PC-3 (cell line): Measurements from ENCODE around the gene DRD2. TPM values are rescaled to one million over a fixed set of nuclear protein-coding genes. Genes with fewer than 3 reads are reported as not detected.

Experiments used
- ATAC-seq: fragments of 200-7000 bp; cut with Tn5 transposase; 2 replicates; pipeline ENCODE4 v1.9.1; 2020; ENCODE audit warnings: mild to moderate bottlenecking, moderate library complexity
- BruUV-seq: library from RNA; stranded (reverse); fragments of 400-500 nt; replicated peaks from 2 replicates; lab custom pipeline; 2021; lab: Mats Ljungman, UMichigan
- CTCF ChIA-PET: fragments of 300-600 bp; sonication (Branson Sonifier 250); formaldehyde crosslinking; loops from one replicate; lab custom pipeline; 2022; ENCODE audit warnings: antibody characterized with exemption; lab: Charles Lee
- POLR2A ChIA-PET: fragments of 300-600 bp; sonication (Branson Sonifier 250); formaldehyde crosslinking; loops from one replicate; lab custom pipeline; 2022; ENCODE audit warnings: antibody characterized with exemption; ENCODE audit not compliant: unreplicated experiment; lab: Charles Lee
- DNase-seq: peaks from one replicate; pipeline ENCODE4 v3.0.0-alpha.2; 2015
- H2AFZ ChIP-seq: fragments of 300-600 bp; sonication (generic); 2 replicates; pipeline ENCODE4 v1.6.0; 2016; ENCODE audit warnings: antibody characterized with exemption, low read length
- H3F3A ChIP-seq: fragments of 300-600 bp; sonication (generic); one replicate; pipeline ENCODE4 v1.6.0; 2017; ENCODE audit warnings: antibody characterized with exemption, low read length, control low read depth, mild to moderate bottlenecking; ENCODE audit not compliant: unreplicated experiment
- H3K27ac ChIP-seq: fragments of 300-600 bp; sonication (generic); 2 replicates; pipeline ENCODE4 v1.5.1; 2016; ENCODE audit warnings: mild to moderate bottlenecking, low read length
- H3K27me3 ChIP-seq: fragments of 300-600 bp; sonication (generic); 2 replicates; pipeline ENCODE4 v1.6.1; 2016; ENCODE audit warnings: low read length, mixed read lengths
- H3K36me3 ChIP-seq: fragments of 300-600 bp; sonication (generic); 2 replicates; pipeline ENCODE4 v1.6.1; 2016; ENCODE audit warnings: low read depth, mixed run types, low read length, mixed read lengths
- H3K4me1 ChIP-seq: fragments of 300-600 bp; sonication (generic); 2 replicates; pipeline ENCODE4 v1.5.1; 2016; ENCODE audit warnings: low read length; ENCODE audit not compliant: insufficient read depth
- H3K4me2 ChIP-seq: fragments of 300-600 bp; sonication (generic); 2 replicates; pipeline ENCODE4 v1.6.0; 2016; ENCODE audit warnings: low read length
- H3K4me3 ChIP-seq: fragments of 300-600 bp; sonication (generic); 2 replicates; pipeline ENCODE4 v1.5.1; 2016; ENCODE audit warnings: mild to moderate bottlenecking, low read length, mixed read lengths
- H3K79me2 ChIP-seq: fragments of 300-600 bp; sonication (generic); 2 replicates; pipeline ENCODE4 v1.6.1; 2017; ENCODE audit warnings: low read length, mixed read lengths
- H3K9ac ChIP-seq: fragments of 300-600 bp; sonication (generic); 2 replicates; pipeline ENCODE4 v1.6.0; 2016; ENCODE audit warnings: mild to moderate bottlenecking, low read length
- H3K9me2 ChIP-seq: fragments of 300-600 bp; sonication (generic); replicated peaks from 2 replicates; pipeline ENCODE4 v1.6.1; 2016; ENCODE audit warnings: mixed run types, low read length, mixed read lengths
- H3K9me3 ChIP-seq: fragments of 300-600 bp; sonication (generic); 2 replicates; pipeline ENCODE4 v1.6.1; 2016; ENCODE audit warnings: low read length, mixed read lengths
- H4K20me1 ChIP-seq: fragments of 300-600 bp; sonication (generic); 2 replicates; pipeline ENCODE4 v1.6.1; 2016; ENCODE audit warnings: low read length, mixed read lengths
- EZH2 ChIP-seq: fragments of 300-600 bp; sonication (generic); IDR thresholded peaks from one replicate; pipeline ENCODE4 v1.6.1; 2017; ENCODE audit warnings: antibody characterized with exemption, mild to moderate bottlenecking, low read length; ENCODE audit not compliant: unreplicated experiment
- EZH2phosphoT487 ChIP-seq: fragments of 300-600 bp; sonication (generic); IDR thresholded peaks from 2 replicates; pipeline ENCODE4 v1.6.1; 2018; ENCODE audit warnings: mild to moderate bottlenecking, antibody characterized with exemption, low read length, borderline replicate concordance
- intact Hi-C: fragments of 100-400 bp; cut with micrococcal nuclease; formaldehyde crosslinking; loops from 2 replicates; pipeline ENCODE4 v1.9.0; 2023
- total RNA-seq: library from RNA; depleted of rRNA; stranded (reverse); fragments of >200 nt; gene quantifications from 2 replicates; pipeline ENCODE4 v1.2.3, GENCODE V29; 2014
- TF ChIP-seq, protein P1 (sequence below): fragments of 300-600 bp; sonication (generic); conservative IDR thresholded peaks from 2 replicates; pipeline ENCODE4 v1.5.1; 2017; ENCODE audit warnings: antibody characterized with exemption, low read depth, mild to moderate bottlenecking, low read length

DRD2 gene
- total RNA-seq, 1 experiment from 2014 or later, result not detected

GRCh38 chr11:113369411-113369810 is 105.8 kb downstream of the DRD2 start:
- ChIA-PET CTCF (no interaction called here), POLR2A (no interaction called here)
- Histone ChIP-seq H3K27me3 (no peaks in the 10 kb centered on the region), H3K36me3 (no peaks in the 10 kb centered on the region), H4K20me1 (no peaks in the 10 kb centered on the region), H3K4me2 (no peak overlapping the region), H3K9me2 (no peaks in the 10 kb centered on the region), H3K79me2 (no peaks in the 10 kb centered on the region), H3F3A (no peaks in the 10 kb centered on the region), H3K4me1 (peaks cover 13% of the 10 kb centered on the region), H2AFZ (no peak overlapping the region), H3K9ac (no peak overlapping the region), H3K9me3 (no peaks in the 10 kb centered on the region), H3K27ac (no peak overlapping the region), H3K4me3 (no peak overlapping the region)
- no peak for ATAC-seq
- no peak for DNase-seq
- no TSS peak for BruUV-seq
- intact Hi-C loops, result no loop called here
- TF ChIP-seq EZH2phosphoT487 (no peak), EZH2 (no peak)
- TF ChIP-seq, protein P1, sequence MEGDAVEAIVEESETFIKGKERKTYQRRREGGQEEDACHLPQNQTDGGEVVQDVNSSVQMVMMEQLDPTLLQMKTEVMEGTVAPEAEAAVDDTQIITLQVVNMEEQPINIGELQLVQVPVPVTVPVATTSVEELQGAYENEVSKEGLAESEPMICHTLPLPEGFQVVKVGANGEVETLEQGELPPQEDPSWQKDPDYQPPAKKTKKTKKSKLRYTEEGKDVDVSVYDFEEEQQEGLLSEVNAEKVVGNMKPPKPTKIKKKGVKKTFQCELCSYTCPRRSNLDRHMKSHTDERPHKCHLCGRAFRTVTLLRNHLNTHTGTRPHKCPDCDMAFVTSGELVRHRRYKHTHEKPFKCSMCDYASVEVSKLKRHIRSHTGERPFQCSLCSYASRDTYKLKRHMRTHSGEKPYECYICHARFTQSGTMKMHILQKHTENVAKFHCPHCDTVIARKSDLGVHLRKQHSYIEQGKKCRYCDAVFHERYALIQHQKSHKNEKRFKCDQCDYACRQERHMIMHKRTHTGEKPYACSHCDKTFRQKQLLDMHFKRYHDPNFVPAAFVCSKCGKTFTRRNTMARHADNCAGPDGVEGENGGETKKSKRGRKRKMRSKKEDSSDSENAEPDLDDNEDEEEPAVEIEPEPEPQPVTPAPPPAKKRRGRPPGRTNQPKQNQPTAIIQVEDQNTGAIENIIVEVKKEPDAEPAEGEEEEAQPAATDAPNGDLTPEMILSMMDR, result no peak

DNA sequence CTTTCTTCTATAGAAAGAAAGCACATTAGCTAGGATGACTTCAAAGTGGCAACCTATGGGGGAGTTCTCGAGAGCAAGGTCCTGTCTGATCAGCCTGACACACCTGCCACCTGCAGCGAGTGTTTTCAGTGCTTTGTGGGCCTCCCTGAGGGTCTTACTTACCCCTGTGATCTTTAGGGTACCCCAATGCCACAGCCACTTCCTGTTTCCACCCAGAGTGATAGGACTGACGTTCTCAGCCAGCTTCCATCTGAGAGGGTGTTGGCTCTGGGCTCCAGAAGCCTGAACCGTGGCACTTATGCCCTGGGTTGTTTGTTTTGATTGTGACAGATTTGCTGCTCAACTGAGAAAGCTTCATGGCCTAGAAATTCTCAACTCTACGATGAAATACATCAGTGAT is 109.3 kb downstream of the DRD2 start:
- no peak for DNase-seq
- H3K36me3 ChIP-seq, result no peaks in the 10 kb centered on the region
- TF ChIP-seq EZH2phosphoT487 (no peak), EZH2 (no peak)
- TF ChIP-seq, protein P1, result no peak
- no peaks in the 10 kb centered on the region for H3F3A ChIP-seq
- no peaks in the 10 kb centered on the region for H3K9me2 ChIP-seq
- H3K4me1 ChIP-seq, result no peaks in the 10 kb centered on the region
- no peak overlapping the region for H3K9ac ChIP-seq
- H3K9me3 ChIP-seq, result no peaks in the 10 kb centered on the region
- no TSS peak for BruUV-seq
- no peaks in the 10 kb centered on the region for H4K20me1 ChIP-seq
- H3K4me3 ChIP-seq, result no peak overlapping the region
- intact Hi-C loops, result no loop called here
- H2AFZ ChIP-seq, result no peak overlapping the region
- ChIA-PET CTCF (no interaction called here), POLR2A (no interaction called here)
- H3K79me2 ChIP-seq, result no peaks in the 10 kb centered on the region
- no peak overlapping the region for H3K4me2 ChIP-seq
- no peak for ATAC-seq
- H3K27me3 ChIP-seq, result no peaks in the 10 kb centered on the region
- H3K27ac ChIP-seq, result no peak overlapping the region

DNA sequence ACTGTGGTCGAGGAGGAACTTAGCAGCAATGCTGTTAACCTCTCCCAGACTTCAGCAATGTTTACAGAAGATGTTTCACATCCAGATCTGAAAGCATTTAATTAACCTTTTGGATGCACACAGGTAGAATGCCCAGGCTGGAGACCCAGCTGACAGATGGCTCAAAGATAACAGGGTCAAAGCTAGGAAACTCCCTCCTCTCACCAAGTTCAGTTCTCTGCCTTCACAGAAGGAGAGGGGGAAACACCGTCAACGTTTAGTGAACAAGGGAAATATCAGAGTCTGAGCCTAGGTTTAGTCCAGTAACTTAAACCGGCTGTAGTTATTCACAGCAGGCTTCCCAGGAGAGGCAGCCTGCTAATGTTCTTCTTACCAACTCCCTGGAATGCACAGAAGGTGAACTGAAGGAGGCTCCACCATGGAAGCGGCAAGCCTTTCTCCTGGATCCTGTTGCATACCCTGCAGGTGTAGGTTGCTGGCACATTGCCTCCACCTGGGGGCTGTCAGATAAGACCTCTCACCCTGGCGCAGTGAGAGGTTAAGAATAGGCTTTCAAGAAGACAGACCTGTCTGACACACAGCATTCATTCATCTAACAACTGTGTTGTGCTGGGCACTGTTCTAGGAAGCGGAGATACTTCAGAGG is 111.1 kb downstream of the DRD2 start:
- intact Hi-C loops, result no loop called here
- Histone ChIP-seq H4K20me1 (no peaks in the 10 kb centered on the region), H3K4me1 (no peaks in the 10 kb centered on the region), H3K4me3 (no peak overlapping the region), H3K27me3 (no peaks in the 10 kb centered on the region), H3K79me2 (no peaks in the 10 kb centered on the region), H3K9ac (no peak overlapping the region), H3K36me3 (no peaks in the 10 kb centered on the region), H3K4me2 (no peak overlapping the region), H3K9me3 (no peaks in the 10 kb centered on the region), H2AFZ (no peak overlapping the region), H3K27ac (no peak overlapping the region), H3F3A (no peaks in the 10 kb centered on the region), H3K9me2 (no peaks in the 10 kb centered on the region)
- no TSS peak for BruUV-seq
- ATAC-seq (no peak), DNase-seq (no peak)
- ChIA-PET CTCF (no interaction called here), POLR2A (no interaction called here)
- no peak for TF ChIP-seq EZH2phosphoT487
